Vagina (tissue), 2 donors: ENCODE results near the gene TMEM9. TPM values are rescaled to one million over a fixed set of nuclear protein-coding genes. Genes with fewer than 3 reads are reported as not detected.

Experiments
- DNase-seq, 2 donors: peaks; one replicate each; pipeline ENCODE4 v3.0.0-alpha.2; 2017; ENCODE audit errors: extremely low spot score in 2 of 2
- H3K27ac ChIP-seq: fragments of 200-600 bp; sonication (generic); one replicate; pipeline ENCODE4 v1.5.1; 2019
- H3K27me3 ChIP-seq: fragments of 200-600 bp; sonication (generic); one replicate; pipeline ENCODE4 v1.5.1; 2019
- H3K36me3 ChIP-seq, 2 donors: fragments of 200-600 bp; sonication (generic); one replicate each; pipeline ENCODE4 v1.5.1; 2017 to 2019
- H3K4me1 ChIP-seq: fragments of 200-600 bp; sonication (generic); one replicate; pipeline ENCODE4 v1.5.1; 2019
- H3K4me3 ChIP-seq, 2 donors: fragments of 200-600 bp; sonication (generic); 1 replicate in 1 of 2; 2 replicates in 1 of 2; pipeline ENCODE4 v1.5.1; 2016 to 2019
- H3K9me3 ChIP-seq: fragments of 200-600 bp; sonication (generic); one replicate; pipeline ENCODE4 v1.5.1; 2019
- POLR2A ChIP-seq, 2 donors: fragments of 450-650 bp; IDR thresholded peaks; one replicate each; pipeline ENCODE4 v1.6.1; 2017; ENCODE audit warnings: antibody characterized with exemption in 2 of 2, mild to moderate bottlenecking in 2 of 2, moderate library complexity in 2 of 2
- POLR2AphosphoS5 ChIP-seq, 2 donors: sonication (generic); formaldehyde crosslinking; IDR thresholded peaks; one replicate each; pipeline ENCODE4 v1.9.0; 2017; ENCODE audit warnings: antibody characterized with exemption in 2 of 2, mild to moderate bottlenecking in 2 of 2, low read depth in 1 of 2; ENCODE audit not compliant: insufficient read depth in 1 of 2
- intact Hi-C: fragments of 100-400 bp; cut with DNase I; formaldehyde crosslinking; loops from one replicate; pipeline ENCODE4 v1.15.1; 2023
- total RNA-seq: library from RNA; depleted of rRNA; stranded (reverse); fragments of >200 nt; gene quantifications from one replicate; pipeline ENCODE4 v1.2.3, GENCODE V29; 2016
- TF ChIP-seq, protein P1 (sequence below), 3 experiments: fragments of 450-650 bp in 2 of 3; fragments of 200-600 bp in 1 of 3; sonication (generic) in 1 of 3; IDR thresholded peaks; one replicate each; pipeline ENCODE4 v1.5.1; 2017 to 2019; ENCODE audit warnings: antibody characterized with exemption in 3 of 3, mild to moderate bottlenecking in 2 of 3, moderate library complexity in 2 of 3

The TMEM9 gene
- total RNA-seq, 1 donor from 2014 or later = 58.7 TPM

DNA sequence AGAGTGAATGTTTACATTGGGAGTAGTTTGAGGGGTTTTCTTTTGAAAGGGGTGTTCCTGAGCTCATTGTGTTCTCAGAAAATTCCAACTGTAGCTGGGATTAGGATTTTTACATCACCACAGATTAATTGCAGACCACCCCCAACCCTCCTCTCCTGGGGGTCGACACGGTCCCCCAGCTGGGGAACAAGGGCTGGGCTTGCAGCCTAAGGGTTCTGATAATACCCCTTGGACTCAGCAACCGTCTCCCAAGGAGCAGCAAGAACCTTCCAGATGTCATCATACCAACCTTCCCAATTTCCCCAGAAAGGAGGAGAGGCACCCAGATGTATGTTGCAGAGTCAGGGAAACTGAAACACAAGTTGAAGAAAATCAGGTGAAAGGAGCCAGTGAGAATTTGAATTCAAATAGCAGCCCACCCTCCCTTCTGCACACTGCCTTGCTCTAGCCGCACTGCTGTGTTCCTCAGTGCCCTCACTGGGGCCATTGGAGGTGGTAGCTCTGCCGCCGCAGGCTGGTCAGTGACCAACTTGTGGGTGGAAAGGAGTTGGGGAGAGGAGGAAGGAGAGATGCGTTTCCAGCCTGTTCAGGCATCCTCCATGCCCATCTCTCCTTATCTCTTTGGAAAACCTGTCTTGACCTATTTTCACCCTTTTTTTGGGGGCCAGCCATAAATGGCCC lies 21.7 kb upstream of the TMEM9 start:
- peaks cover 7% of the 10 kb centered on the region for H3K4me1 ChIP-seq
- no peak for DNase-seq
- H3K9me3 ChIP-seq = no peaks in the 10 kb centered on the region
- no peaks in the 10 kb centered on the region for H3K36me3 ChIP-seq
- H3K27ac ChIP-seq = no peak overlapping the region
- intact Hi-C loops = no loop called here
- no peaks in the 10 kb centered on the region for H3K27me3 ChIP-seq
- TF ChIP-seq, protein P1, sequence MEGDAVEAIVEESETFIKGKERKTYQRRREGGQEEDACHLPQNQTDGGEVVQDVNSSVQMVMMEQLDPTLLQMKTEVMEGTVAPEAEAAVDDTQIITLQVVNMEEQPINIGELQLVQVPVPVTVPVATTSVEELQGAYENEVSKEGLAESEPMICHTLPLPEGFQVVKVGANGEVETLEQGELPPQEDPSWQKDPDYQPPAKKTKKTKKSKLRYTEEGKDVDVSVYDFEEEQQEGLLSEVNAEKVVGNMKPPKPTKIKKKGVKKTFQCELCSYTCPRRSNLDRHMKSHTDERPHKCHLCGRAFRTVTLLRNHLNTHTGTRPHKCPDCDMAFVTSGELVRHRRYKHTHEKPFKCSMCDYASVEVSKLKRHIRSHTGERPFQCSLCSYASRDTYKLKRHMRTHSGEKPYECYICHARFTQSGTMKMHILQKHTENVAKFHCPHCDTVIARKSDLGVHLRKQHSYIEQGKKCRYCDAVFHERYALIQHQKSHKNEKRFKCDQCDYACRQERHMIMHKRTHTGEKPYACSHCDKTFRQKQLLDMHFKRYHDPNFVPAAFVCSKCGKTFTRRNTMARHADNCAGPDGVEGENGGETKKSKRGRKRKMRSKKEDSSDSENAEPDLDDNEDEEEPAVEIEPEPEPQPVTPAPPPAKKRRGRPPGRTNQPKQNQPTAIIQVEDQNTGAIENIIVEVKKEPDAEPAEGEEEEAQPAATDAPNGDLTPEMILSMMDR (IDR thresholded peaks at IDR 0.05) = no peak
- TF ChIP-seq POLR2AphosphoS5 (IDR thresholded peaks at IDR 0.05; ENCODE audit: insufficient read depth in 1 of 2, low read depth in 1 of 2) (no peak), POLR2A (IDR thresholded peaks at IDR 0.05) (no peak)
- no peak overlapping the region for H3K4me3 ChIP-seq

DNA sequence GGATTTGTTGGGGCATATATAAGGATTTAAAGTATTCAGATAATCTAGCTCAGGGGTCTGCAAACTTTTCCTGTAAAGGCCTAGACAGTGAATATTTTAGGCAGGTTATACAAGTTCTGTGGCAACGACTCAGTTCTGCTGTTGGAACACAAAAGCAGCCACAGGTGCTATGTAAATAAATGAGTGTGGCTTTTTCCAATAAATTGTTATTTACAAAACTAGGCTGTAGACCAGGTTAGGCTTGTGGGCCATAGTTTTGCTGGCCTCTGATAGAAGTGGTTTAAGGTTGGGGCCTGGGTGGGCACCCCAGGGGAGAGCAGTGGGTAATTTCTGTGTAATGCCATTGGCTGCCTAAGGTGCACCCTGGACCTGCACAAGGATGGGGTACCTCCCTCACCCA lies 19.5 kb upstream of the TMEM9 start:
- Histone ChIP-seq H3K36me3 (no peaks in the 10 kb centered on the region), H3K4me1 (peaks cover 14% of the 10 kb centered on the region), H3K27ac (no peak overlapping the region), H3K27me3 (no peaks in the 10 kb centered on the region), H3K4me3 (no peak overlapping the region), H3K9me3 (no peaks in the 10 kb centered on the region)
- intact Hi-C loops = no loop called here
- no peak for TF ChIP-seq POLR2A (IDR thresholded peaks at IDR 0.05)
- TF ChIP-seq POLR2AphosphoS5 (IDR thresholded peaks at IDR 0.05; ENCODE audit: insufficient read depth in 1 of 2, low read depth in 1 of 2) = no peak
- TF ChIP-seq, protein P1 (IDR thresholded peaks at IDR 0.05) = no peak
- no peak for DNase-seq

DNA sequence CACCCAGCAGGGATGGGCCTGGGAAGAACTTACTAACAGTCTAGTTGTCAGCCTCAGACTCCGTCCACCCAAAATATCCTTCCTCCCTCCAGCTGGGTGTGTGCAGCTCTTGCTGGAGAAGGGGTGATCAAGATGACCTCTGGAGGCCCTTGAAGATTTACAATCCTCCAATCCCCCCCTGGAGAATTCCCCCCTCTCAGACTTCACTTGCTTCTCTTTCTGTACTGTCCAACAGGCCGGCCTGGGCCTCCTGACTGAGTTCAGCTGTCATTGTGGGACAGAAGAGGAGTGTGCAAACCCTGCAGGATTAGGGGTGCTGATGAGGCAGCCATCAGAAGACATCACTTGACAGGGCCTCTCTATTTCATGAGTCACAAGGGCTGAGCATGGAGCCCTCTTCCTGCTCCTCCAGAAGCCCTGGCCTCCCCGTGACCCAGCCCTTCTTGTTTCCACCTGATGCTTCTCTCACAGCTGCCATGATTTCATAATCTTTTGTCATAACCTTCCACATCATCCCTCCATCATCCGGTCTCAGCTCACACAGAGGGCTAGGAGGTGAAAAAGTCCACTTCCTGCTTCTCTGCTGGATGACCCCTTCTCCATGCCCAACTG lies 18.8 kb upstream of the TMEM9 start:
- no peak for DNase-seq
- TF ChIP-seq POLR2A (IDR thresholded peaks at IDR 0.05) = no peak
- TF ChIP-seq, protein P1 (IDR thresholded peaks at IDR 0.05) = no peak
- TF ChIP-seq POLR2AphosphoS5 (IDR thresholded peaks at IDR 0.05; ENCODE audit: insufficient read depth in 1 of 2, low read depth in 1 of 2) = no peak
- Histone ChIP-seq H3K4me3 (no peak overlapping the region), H3K9me3 (no peaks in the 10 kb centered on the region), H3K27ac (no peak overlapping the region), H3K36me3 (no peaks in the 10 kb centered on the region), H3K27me3 (no peaks in the 10 kb centered on the region), H3K4me1 (peaks cover 14% of the 10 kb centered on the region)
- intact Hi-C loops = no loop called here

DNA sequence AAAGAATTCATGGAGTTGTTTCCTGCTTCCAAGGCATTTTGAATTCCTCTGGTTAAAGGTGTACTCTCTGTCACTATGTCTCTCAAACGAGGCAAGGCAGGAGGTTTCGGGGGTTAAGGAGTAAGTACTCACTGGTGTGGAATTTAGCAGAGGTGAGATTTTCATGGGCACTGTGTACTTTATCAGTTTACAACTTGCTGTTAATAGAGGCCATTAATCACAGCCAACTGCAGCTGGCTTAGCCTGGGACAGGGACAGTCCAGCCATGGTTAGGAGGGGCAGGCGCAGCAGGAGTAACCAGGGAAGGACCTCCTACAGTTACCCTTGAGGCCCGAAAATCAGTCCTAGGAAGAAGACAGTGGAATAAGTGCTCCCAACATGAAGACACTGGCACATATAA lies 18.1 kb upstream of the TMEM9 start:
- intact Hi-C loops = no loop called here
- TF ChIP-seq, protein P1 (IDR thresholded peaks at IDR 0.05) = no peak
- TF ChIP-seq POLR2A (IDR thresholded peaks at IDR 0.05) (no peak), POLR2AphosphoS5 (IDR thresholded peaks at IDR 0.05; ENCODE audit: insufficient read depth in 1 of 2, low read depth in 1 of 2) (no peak)
- Histone ChIP-seq H3K27me3 (no peaks in the 10 kb centered on the region), H3K4me3 (no peak overlapping the region), H3K36me3 (no peaks in the 10 kb centered on the region), H3K4me1 (peaks cover 14% of the 10 kb centered on the region), H3K9me3 (no peaks in the 10 kb centered on the region), H3K27ac (no peak overlapping the region)
- DNase-seq = no peak
